SIG-M5 (cell line): Measurements from ENCODE around the gene DDOST.
"Not testable (repeated sequence)": the region's sequence is repeated elsewhere in the genome, so short reads cannot be mapped to it uniquely, and the experiment has no call there.

Experiments used
- DNase-seq: peaks from one replicate; lab custom pipeline; 2025; lab: John Stamatoyannopoulos, UW

The DDOST gene

DNA sequence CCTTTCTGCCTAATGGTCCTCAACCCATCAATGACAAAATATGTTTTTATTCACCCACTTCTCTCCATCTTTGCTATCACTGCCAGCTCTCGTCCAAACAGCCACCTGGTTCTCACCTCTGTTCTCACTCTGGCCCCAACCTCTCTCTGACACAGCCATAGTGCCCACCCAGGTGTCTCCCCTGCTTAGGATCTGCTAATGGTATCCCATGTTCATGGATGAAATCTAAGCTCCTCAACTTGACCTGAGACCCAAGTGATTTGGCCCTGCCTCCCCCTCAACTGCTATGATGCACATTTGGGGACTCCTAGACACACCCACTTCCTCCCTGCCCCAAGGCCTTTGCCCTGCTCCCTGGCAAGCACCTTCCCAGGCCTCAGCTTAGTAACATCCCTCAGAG lies 30.7 kb upstream of the DDOST start:
- DNase-seq = no peak

DNA sequence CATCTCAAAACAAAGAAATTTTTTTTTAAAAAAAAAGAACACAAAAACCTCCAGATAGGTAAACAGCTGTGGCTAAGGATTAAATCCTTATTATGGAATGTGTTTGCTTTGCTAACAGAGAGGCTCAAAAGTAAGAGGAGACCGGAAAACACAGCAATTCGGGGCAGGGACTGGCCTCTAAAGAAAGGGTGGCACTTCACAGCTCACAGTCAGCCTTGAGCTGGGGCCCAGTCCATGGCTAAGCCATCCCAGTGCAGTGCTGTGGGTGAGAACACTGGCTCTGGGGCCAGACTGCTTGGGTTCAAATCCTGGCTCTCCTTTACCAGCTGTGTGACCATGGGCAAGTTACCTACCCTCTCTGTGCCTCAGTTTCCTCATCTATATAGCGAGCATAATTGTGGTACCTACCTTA lies 28.5 kb upstream of the DDOST start:
- DNase-seq = no peak

DNA sequence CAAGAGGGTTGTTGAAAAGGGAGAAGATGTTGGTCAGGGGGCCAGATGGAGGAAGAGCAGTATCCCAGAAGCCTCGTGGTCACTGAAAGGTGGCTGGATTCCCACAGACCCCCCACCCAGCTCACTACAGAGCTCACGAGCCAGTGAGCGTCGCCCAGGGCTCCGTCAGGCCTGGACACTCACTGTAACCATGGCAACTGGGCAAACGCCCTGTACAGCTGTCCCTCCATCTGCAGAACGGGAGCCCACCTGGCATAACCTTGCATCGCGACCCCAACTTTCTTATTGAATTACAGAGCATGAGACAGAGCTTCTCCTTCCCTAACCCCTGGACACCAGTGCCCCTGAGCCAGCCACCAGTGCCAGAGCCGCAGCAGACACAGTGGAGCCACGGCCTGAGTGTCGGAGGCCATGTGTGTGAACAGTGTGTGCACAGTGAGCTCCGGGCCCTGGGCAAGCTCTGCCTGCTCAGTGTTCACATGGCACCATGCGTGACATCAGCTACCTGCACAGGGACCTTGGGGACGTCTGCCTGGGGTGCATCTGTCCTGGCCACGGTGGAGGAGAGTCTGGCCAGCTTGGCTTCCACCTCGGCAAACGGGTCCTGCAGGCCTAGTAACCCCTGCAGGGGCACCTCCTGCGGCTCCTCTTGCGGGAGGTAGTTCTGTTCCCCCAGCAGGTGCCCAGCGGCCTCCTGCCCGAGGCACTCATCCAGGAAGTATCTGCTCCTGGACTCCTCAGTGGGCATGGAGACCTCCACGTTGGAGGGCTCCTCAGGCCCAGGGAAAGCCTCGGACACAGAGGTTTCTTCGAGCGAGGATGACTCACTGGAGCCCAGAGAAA lies 25.9 kb upstream of the DDOST start:
- no peak for DNase-seq

DNA sequence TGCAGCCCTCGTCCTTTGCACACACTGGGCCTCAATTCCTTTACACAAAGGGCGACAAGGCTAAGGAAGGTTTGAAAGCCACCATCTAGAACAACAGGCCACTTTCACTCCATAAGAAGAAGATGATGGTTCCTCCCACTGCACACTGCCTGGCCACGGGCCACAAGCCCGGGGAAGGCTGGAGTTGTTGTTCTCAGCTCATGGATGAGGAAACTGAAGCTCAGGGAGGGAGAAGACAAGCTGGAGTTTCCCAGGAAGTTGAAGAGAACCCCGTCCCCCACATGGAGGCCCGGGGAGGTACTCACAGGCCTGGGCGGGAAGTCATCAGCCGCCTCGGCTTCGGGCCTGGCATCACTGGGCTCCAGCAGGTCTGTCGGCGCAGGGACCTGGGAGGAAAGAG lies 24.6 kb upstream of the DDOST start:
- DNase-seq = no peak

DNA sequence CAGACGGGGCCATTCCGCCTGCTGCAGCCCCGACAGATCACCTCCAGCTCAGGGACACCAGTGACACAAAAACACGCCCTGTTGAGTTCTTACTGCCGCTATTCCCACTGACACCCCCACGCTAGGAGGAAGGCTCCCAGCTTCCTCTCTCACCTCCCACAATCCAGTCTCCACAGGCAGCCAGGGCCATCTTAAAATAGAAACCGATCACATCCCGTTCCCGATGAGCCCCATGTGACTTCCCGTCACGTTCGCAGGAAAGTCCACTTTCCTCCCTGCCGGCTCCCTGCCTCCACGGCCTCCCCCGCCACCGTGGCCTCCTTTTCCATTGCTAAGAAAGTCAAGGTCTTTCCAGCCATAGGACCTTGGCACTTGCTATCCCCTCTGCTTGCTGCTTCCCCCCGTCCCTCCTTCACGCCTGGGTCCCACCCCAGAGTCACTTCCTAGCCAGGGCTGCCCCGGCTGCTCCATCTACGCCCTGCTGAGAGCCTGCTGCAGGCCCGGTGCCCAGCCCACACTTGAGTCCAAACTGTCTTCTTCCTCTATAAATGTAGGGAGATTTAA lies 24.0 kb upstream of the DDOST start:
- DNase-seq = no peak

DNA sequence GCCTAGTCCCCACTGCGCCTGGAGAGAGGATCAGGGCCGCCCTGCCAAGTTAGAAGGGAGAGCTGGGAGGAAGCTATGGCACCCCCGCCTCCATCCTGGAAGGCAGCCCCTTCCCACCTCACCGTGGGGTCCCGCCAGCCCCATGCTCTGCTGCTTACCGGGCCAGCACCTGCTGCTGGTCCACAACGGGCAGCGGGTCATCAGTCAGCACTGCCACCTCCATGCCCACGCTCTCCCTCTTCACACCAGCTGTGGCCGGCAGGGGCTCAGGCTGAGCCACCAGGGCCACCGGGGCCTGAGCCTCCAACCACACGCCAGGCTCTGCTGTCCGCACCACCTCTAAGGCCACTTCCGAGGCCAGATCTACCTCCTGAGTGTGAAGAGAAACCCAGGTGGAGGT lies 23.5 kb upstream of the DDOST start:
- DNase-seq = no peak

DNA sequence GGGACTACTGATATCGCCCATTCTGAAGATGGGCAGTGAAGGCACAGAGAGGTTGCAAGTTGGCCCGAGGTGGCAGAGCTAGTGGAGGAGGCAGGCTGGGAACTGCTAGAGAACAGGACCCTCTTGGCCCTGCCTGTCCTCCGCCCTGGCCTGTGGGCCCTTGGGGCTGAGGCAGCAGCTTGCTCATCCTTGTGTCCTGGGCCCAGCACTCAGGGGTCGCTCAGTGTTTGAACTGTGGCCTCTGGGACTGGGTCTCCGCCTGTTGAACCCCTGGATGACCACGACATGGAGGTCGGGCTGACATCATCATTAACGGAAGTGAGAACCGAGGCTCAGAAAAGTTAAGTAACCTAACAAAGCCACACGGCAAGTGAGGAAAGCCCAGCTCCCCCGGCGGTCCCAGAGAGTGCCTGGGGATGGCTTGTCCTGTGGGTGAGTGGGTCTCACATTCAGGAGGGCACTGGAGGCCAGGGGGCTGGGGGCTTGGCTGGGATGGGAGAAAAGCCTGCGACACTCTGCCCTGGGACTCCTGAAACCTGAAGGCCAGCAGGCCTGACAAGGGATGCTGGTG lies 23.0 kb upstream of the DDOST start:
- DNase-seq = no peak

DNA sequence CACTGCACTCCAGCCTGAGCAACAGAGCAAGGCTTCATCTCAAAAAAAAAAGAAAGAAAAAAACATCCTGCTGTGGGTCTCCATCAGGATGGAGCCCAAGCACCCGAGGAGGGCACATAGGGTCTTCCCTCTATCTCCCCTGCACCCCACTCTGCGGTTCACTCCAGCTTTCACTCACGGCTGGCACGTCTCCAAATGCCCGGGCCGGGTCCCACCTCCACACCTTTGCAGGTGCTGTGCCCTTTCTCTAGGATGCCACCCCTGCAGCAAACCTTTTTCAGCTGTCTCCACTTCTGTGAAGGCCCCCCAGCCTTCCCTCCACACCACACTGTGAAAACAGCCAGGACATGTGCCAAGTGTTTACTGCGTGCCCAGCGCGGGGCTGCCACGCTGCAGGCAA lies 22.4 kb upstream of the DDOST start:
- DNase-seq = no peak

DNA sequence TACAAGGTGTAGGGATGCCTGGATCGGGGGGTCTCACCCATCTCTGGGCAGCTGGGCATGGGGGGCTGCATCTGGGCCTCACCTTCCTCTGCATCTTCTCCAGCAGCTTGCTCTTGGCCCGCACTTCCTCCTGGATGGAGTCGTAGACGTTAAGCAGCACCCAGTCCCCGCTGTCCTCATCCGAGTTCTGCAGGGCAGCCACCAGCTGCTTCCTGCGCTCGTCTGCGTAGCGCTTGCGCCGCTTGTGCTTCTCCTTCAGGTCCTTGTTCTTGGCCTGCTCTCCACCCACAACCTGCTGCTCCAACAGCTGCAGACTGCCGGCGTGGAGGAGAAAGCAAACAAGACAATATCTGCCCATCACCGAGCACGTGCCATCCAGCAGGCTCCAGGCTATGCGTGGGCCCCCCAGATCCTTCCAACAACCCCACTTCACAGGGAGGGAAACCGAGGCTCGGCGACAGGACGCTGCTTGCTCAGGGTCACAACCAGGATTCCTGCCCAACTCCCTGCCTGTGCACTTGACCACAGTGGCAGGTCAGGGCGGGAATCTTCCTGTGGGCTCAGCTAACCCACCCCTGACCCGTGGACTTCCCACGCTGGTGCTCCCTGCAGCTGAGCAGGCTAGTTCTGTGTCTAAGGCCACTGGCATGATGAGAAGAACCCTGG lies 21.5 kb upstream of the DDOST start:
- no peak for DNase-seq

DNA sequence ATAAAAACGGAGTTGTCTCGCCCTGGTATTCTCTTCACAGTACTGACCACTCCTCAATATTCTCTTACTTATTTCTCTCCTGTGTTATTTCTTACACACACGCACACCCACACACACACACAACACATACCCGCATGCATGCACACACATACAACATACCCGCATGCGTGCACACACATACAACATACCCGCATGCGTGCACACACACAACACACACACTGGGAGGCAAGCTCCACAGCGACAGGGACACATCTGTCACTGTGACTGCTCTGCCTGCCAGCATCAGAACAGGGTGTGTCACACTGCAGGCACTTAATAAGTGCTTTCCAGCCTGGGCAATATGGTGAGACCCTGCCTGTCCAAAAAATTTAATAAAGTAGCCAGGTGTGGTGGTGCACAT lies 20.8 kb upstream of the DDOST start:
- DNase-seq = no peak

DNA sequence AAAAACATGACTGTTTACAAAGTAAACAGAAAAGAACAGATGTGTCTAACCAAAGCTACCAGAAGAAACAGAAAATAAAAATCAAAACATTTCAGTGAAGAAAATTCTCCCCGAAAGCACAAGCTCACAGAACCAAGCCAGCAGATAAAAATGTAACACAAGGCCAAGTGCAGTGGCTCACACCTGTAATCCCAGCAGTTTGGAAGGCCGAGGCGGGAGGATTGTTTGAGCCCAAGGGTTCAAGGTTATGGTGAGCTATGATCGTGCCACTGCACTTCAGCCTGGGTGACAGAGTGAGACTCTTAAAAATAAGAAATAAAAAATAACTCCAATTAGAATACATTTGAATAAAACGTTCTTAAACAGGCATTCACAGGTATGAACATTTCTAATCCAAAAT lies 19.1 kb upstream of the DDOST start:
- DNase-seq = no peak

DNA sequence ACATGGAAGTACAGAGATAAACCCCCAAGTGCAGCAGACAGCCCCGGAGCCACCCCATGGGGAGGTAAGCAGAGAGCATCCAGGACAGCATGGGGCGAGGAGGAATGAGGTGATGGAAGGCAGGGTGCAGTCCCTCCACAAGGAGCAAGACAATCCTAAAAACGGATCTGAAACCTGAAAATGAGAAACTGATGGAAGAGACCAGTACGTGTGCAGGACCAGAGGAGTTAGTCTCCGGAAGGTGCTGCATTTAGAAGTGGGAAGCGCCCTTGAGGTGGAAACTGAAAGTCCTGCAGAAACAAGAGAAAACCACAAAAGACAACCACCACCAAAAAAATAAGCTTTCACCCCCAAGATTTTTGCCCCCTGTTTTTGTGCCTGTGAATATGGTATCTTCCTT lies 17.4 kb upstream of the DDOST start:
- DNase-seq = peak; percentile 67

DNA sequence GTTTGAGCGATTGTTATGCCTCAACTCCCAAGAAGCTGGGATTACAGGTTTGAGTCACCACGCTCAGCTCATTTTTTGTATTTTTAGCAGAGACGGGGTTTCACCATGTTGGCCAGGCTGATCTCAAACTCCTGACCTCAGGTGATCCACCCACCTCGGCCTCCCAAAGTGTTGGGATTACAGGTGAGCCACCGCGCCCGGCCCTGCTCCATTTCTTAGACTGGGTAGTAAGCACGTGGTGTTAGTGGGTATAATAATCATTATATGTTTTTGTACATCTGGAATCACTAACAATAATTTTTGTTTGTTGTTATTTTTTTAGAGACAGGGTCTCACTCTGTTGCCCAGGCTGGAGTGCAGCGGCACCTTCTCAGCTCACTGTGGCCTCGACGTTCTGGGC lies 12.5 kb upstream of the DDOST start:
- not testable (repeated sequence) for DNase-seq

DNA sequence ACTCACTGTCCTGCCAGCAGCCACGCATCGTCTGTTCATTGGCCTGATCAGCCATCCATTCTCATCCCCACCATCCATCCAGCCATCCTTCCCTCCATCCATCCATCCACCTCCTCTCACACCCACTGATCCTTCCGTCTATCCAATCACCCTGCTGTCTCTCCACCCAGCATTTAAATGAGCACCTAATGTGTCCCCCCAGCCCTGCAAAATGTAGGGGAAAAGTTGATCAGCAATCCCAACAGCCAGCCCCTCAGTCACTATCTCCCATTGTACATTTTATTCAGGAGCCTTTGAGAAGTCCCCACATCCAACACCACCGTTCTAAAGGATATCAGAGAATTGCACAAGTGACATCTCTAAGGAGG lies 11.1 kb upstream of the DDOST start:
- DNase-seq = no peak

DNA sequence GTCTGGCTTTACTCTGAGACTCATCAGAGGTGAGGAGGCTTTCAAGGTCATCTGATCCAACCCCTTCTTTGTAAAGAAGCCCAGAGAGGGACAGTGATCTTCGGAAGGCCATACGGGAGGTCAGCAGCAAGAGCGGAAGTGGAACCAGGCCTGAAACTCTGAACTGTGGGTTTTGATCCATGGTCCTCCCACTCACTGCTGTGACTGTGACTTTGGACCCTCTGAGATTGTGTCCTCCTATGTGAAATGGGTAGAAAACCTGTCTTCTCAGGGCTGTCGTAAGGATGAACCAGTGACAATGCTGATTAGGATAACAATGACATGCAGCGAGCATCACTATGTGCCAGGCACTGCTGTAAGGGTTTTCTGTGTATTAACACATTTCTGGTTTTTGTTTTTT lies 9.8 kb upstream of the DDOST start:
- DNase-seq = no peak

DNA sequence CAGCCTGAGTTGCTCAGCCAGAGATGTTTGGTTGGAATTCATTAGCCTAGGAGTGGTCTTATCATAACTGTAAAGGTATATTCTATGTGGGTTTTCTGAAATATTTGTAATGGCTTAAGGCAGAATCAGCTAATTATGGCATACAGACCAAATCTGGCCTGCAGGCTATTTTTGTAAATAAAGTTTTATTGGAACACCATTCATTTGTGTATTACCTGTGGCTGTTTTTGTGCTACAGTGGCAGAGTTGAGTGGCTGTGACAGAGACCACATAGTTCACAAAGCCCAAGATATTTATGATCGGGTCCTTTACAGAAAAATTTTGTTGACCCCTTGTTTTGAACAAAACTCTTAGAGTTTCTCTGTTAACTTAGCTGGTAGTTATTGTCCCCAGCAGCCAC lies 7.4 kb upstream of the DDOST start:
- no peak for DNase-seq

DNA sequence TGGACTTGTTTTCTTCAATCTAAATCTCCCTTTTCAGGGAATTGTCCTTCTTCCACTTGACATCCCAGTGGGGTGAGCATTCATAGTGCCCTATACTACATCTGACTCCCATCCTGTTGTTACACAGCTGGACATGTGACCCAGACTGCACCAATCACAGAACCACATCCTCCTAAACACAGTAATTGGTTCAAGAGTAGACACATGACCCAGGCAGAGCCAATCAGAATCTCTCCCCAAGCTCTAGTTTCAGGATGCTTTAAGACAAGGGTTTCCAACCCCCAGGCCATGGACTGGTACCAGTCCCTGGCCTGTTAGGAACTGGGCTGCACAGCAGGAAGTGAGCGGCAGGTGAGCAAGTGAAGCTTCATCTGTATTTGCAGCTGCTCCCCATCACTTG lies 5.6 kb upstream of the DDOST start:
- DNase-seq = no peak

DNA sequence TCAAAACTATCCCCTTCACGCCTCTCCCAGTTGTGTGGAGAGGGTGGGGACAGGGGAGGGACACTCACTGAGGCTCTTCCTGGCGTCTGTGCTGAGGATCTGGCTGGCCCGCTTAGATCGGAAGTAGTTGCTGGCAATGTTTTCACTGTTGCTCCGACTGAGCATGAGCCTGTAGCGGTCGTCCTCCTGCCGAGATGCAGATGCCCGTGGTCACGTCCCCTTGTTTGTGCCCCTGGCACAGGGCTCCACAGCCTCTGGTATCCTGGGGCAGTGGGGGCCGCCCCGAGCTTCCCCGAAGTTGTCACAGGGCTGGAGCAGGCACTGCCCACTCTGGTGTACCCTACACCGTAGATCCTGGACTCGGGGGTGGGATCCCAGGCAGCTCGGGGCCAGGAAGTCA lies 5.0 kb upstream of the DDOST start:
- no peak for DNase-seq

DNA sequence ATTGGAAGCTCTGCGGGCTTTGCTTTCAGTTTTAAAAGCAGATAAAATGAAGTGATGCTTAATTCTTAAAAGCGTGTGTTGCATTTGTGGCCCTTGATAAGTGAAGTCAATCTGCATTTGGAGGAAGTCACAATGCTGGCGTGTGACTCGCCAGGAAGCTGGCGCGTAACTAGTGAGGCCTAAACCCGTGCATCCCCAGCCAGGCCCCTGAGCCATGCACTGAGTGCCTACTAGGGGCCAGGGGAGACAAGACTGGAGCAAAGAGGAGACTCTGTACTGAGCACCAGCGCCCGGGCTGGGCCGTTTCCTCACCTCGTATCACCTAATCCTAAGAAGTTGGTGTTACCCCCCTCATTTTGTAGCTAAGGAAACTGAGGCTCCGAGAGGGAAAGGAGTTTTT lies 4.6 kb upstream of the DDOST start:
- DNase-seq = no peak

DNA sequence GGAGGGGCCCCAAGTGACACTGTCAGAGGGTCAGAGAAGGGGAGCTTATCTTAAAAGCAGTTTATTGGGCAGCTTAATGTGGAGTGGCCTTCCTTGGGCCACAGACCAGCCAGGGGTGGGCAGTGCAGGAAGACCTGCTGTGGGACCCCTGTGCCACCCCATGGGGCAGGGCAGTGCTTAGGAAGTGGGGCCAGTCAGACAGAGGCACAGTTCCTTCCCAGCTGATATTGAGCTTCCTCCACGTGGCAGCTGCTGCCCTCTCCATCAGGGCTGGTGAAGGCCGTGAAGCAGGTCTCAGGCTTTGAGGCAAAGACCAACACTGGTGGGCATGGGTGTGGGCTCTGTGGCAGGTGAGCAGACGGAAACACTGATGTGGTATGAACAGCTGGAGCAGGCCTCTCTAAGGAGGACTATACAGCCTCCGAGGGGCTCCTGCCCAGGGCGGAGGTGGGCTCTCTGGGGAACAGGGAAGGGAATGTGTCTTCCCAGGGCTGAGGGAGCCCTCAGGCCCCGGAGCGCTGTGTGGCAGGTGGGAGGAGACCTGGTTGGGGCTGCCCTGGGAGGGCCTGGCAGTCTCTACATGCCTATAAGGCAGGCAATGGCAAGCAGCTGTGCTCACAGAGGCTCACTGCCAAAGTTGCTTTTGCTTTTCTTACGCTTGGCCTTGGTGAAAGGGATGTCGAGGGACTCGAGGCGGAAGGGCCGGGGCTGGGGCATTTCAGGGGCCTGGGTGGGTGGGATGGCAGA lies 3.0 kb upstream of the DDOST start:
- DNase-seq = no peak

DNA sequence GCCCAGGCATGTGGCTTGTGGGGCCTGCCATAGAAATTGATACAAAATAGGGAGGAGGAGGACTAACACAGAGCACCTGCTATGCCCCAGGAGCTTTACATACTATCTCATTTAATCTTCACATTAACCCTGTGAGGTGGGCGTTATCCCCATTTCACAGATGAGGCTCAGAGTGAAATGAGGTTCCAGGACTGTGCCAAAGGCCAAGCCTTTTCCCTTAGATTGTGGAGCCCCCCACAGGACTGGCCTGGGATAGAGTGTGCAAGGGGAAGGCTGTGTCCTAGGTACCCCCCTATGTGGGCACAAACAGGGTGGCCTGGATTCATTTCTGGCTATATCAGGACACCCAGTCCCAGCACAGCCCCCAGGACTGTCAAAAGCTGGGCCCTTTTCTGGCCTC lies 2.2 kb upstream of the DDOST start:
- DNase-seq = no peak

DNA sequence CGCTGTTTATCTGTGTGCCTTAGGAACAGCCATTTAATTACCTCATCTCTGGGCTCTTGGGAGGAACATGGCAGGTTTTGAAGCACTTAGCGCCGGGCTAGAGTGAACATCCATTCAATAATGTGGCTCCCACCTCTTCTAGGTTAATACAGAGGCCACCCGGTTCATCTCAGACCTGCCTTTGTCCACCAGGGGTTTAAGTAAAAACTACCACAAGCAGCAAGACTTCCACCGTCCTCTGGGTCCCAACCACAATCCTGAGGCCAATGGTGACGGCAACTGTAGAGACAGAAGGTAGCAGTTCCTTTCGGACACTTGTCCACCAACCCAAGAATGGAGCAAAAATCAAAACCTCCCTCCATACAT lies 924 bp upstream of the DDOST start:
- DNase-seq = no peak

DNA sequence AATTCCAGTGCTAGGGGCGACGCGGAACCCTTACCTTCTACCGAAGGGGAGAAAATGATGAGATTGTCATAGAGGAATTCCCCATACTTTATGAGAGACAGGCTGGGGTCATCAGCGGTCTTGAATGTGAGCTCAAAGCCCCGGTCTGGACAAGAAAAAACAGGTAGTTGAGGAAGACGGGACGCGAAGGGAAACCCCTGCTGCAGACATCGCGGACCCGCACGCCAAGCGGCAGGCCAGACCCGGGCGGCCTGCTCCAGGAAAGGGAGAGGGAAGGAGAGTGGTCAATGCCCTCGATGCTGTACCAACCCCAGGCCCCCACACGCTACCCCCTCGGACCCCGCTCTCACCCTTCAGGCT lies 342 bp downstream of the DDOST start:
- DNase-seq = no peak
